ENCODE measurements around the gene USF3.

Gene USF3

GRCh38 chr3:113659996-113660395 is 36.4 kb downstream of the USF3 start:
- TF ChIP-seq REST (IDR thresholded peaks at IDR 0.05; ENCODE audit: low read depth) (no peak), TAF1 (IDR thresholded peaks at IDR 0.05; ENCODE audit: low read depth) (no peak), ZBTB7A (IDR thresholded peaks at IDR 0.05; ENCODE audit: low read depth) (no peak), TEAD4 (IDR thresholded peaks at IDR 0.05) (no peak), EGR1 (IDR thresholded peaks at IDR 0.05) (no peak), USF1 (IDR thresholded peaks at IDR 0.05) (no peak), CREB1 (IDR thresholded peaks at IDR 0.05; ENCODE audit: low read depth) (no peak), TCF12 (IDR thresholded peaks at IDR 0.05; ENCODE audit: low read depth) (no peak), FOXM1 (IDR thresholded peaks at IDR 0.05; ENCODE audit: borderline replicate concordance, low read depth) (no peak), CEBPB (IDR thresholded peaks at IDR 0.05) (no peak), YY1 (IDR thresholded peaks at IDR 0.05; ENCODE audit: low read depth) (no peak)

- TF ChIP-seq TCF12 (IDR thresholded peaks at IDR 0.05; ENCODE audit: low read depth), result no peak
- TF ChIP-seq EGR1 (IDR thresholded peaks at IDR 0.05), result no peak
- TF ChIP-seq YY1 (IDR thresholded peaks at IDR 0.05; ENCODE audit: low read depth), result no peak
- no peak for TF ChIP-seq CEBPB (IDR thresholded peaks at IDR 0.05)
- TF ChIP-seq TAF1 (IDR thresholded peaks at IDR 0.05; ENCODE audit: low read depth), result no peak
- no peak for TF ChIP-seq CREB1 (IDR thresholded peaks at IDR 0.05; ENCODE audit: low read depth)
These were observed 37.3 kb downstream of the USF3 start for GRCh38 chr3:113659101-113659541.

- TF ChIP-seq CREB1 (IDR thresholded peaks at IDR 0.05; ENCODE audit: low read depth) (no peak), MAX (IDR thresholded peaks at IDR 0.05) (no peak), ZBTB7A (IDR thresholded peaks at IDR 0.05; ENCODE audit: low read depth) (no peak), USF1 (IDR thresholded peaks at IDR 0.05) (no peak), EGR1 (IDR thresholded peaks at IDR 0.05) (no peak), EP300 (IDR thresholded peaks at IDR 0.05; ENCODE audit: borderline replicate concordance) (no peak), TCF12 (IDR thresholded peaks at IDR 0.05; ENCODE audit: low read depth) (no peak), NFIC (IDR thresholded peaks at IDR 0.05) (no peak), TEAD4 (IDR thresholded peaks at IDR 0.05) (no peak), YY1 (IDR thresholded peaks at IDR 0.05; ENCODE audit: low read depth) (no peak), TAF1 (IDR thresholded peaks at IDR 0.05; ENCODE audit: low read depth) (no peak)
These were observed 38.3 kb downstream of the USF3 start for GRCh38 chr3:113658107-113658506.

- TF ChIP-seq ZBTB7A (IDR thresholded peaks at IDR 0.05; ENCODE audit: low read depth), result no peak
- TF ChIP-seq MAX (IDR thresholded peaks at IDR 0.05), result no peak
- no peak for TF ChIP-seq RAD21 (IDR thresholded peaks at IDR 0.05; ENCODE audit: low read depth)
- TF ChIP-seq YY1 (IDR thresholded peaks at IDR 0.05; ENCODE audit: low read depth), result no peak
- TF ChIP-seq EGR1 (IDR thresholded peaks at IDR 0.05), result no peak
- no peak for TF ChIP-seq CREB1 (IDR thresholded peaks at IDR 0.05; ENCODE audit: low read depth)
- no peak for TF ChIP-seq TCF12 (IDR thresholded peaks at IDR 0.05; ENCODE audit: low read depth)
- TF ChIP-seq REST (IDR thresholded peaks at IDR 0.05; ENCODE audit: low read depth), result no peak
These were observed 41.6 kb downstream of the USF3 start for GRCh38 chr3:113654851-113655250.

GRCh38 chr3:113654310-113654709 is 42.1 kb downstream of the USF3 start:
- TF ChIP-seq CEBPB (IDR thresholded peaks at IDR 0.05) (no peak), YY1 (IDR thresholded peaks at IDR 0.05; ENCODE audit: low read depth) (no peak), FOXM1 (IDR thresholded peaks at IDR 0.05; ENCODE audit: borderline replicate concordance, low read depth) (no peak), RAD21 (IDR thresholded peaks at IDR 0.05; ENCODE audit: low read depth) (no peak), CREB1 (IDR thresholded peaks at IDR 0.05; ENCODE audit: low read depth) (no peak), MAX (IDR thresholded peaks at IDR 0.05) (no peak), USF1 (IDR thresholded peaks at IDR 0.05) (no peak), NFIC (IDR thresholded peaks at IDR 0.05) (no peak), EP300 (IDR thresholded peaks at IDR 0.05; ENCODE audit: borderline replicate concordance) (no peak), ZBTB7A (IDR thresholded peaks at IDR 0.05; ENCODE audit: low read depth) (no peak), REST (IDR thresholded peaks at IDR 0.05; ENCODE audit: low read depth) (no peak), EGR1 (IDR thresholded peaks at IDR 0.05) (no peak), TEAD4 (IDR thresholded peaks at IDR 0.05) (no peak), TCF12 (IDR thresholded peaks at IDR 0.05; ENCODE audit: low read depth) (no peak), TAF1 (IDR thresholded peaks at IDR 0.05; ENCODE audit: low read depth) (no peak)

Measured in Ishikawa (cell line).